OCI-LY1 (cell line): ENCODE data around the gene CD247.

Source experiments
- H2AFZ ChIP-seq: fragments of 200-600 bp; sonication (generic), shearing (Covaris generic); 2 replicates; pipeline ENCODE4 v1.6.0; 2014; ENCODE audit warnings: antibody characterized with exemption, mild to moderate bottlenecking, low read length
- H3F3A ChIP-seq: fragments of 200-600 bp; sonication (generic), shearing (Covaris generic); 2 replicates; pipeline ENCODE4 v1.6.0; 2014; ENCODE audit warnings: mild to moderate bottlenecking, antibody characterized with exemption, low read length, moderate library complexity; ENCODE audit not compliant: insufficient read depth
- H3K27ac ChIP-seq: fragments of 200-600 bp; sonication (generic); 2 replicates; pipeline ENCODE4 v1.5.1; 2014; ENCODE audit warnings: low read length, mixed run types, mild to moderate bottlenecking, low read depth; ENCODE audit not compliant: poor library complexity, severe bottlenecking
- H3K27me3 ChIP-seq: fragments of 200-600 bp; sonication (generic); 2 replicates; pipeline ENCODE4 v1.6.0; 2014; ENCODE audit warnings: antibody characterized with exemption, mild to moderate bottlenecking, low read length, moderate library complexity; ENCODE audit not compliant: insufficient read depth
- H3K36me3 ChIP-seq: fragments of 200-600 bp; sonication (generic); 2 replicates; pipeline ENCODE4 v1.6.1; 2014; ENCODE audit warnings: mild to moderate bottlenecking, antibody characterized with exemption, low read length, moderate library complexity, mixed read lengths; ENCODE audit not compliant: insufficient read depth
- H3K4me1 ChIP-seq: fragments of 200-600 bp; sonication (generic); 2 replicates; pipeline ENCODE4 v1.5.1; 2014; ENCODE audit warnings: mild to moderate bottlenecking, low read length, moderate library complexity; ENCODE audit not compliant: insufficient read depth, severe bottlenecking
- H3K4me2 ChIP-seq: fragments of 200-600 bp; sonication (generic), shearing (Covaris generic); 2 replicates; pipeline ENCODE4 v1.6.1; 2014; ENCODE audit warnings: low read length
- H3K4me3 ChIP-seq: fragments of 200-600 bp; sonication (generic); 2 replicates; pipeline ENCODE4 v1.5.1; 2014; ENCODE audit warnings: low read length, low read depth, mild to moderate bottlenecking, mixed read lengths; ENCODE audit not compliant: poor library complexity, severe bottlenecking
- H3K79me2 ChIP-seq: fragments of 200-600 bp; shearing (Covaris generic); 2 replicates; pipeline ENCODE4 v1.6.1; 2016; ENCODE audit warnings: mixed run types, low read length, mixed read lengths; ENCODE audit not compliant: insufficient read depth
- H3K9ac ChIP-seq: fragments of 200-600 bp; sonication (generic), shearing (Covaris generic); 2 replicates; pipeline ENCODE4 v1.6.1; 2014; ENCODE audit warnings: mild to moderate bottlenecking, low read length, mixed read lengths
- H3K9me2 ChIP-seq: fragments of 200-600 bp; sonication (generic), shearing (Covaris generic); 2 replicates; pipeline ENCODE4 v1.6.1; 2014; ENCODE audit warnings: low read depth, mild to moderate bottlenecking, low read length, mixed read lengths
- H3K9me3 ChIP-seq: fragments of 200-600 bp; shearing (Covaris generic); 2 replicates; pipeline ENCODE4 v1.6.1; 2014; ENCODE audit warnings: low read length, mixed read lengths
- H4K20me1 ChIP-seq: fragments of 200-600 bp; sonication (generic), shearing (Covaris generic); 2 replicates; pipeline ENCODE4 v1.6.0; 2016; ENCODE audit warnings: mild to moderate bottlenecking, low read length; ENCODE audit not compliant: insufficient read depth
- EZH2 ChIP-seq: fragments of 200-600 bp; sonication (generic), shearing (Covaris generic); IDR thresholded peaks from 2 replicates; pipeline ENCODE4 v1.8.0; 2017; ENCODE audit warnings: borderline replicate concordance, mixed run types, mild to moderate bottlenecking, antibody characterized with exemption, low read length, moderate library complexity, mixed read lengths
- TF ChIP-seq, protein P1 (sequence below): fragments of 200-600 bp; sonication (generic), shearing (Covaris generic); IDR thresholded peaks from 2 replicates; pipeline ENCODE4 v1.5.1; 2017; ENCODE audit warnings: mild to moderate bottlenecking, antibody characterized with exemption, low read length, moderate library complexity, mixed read lengths

CD247 gene

DNA sequence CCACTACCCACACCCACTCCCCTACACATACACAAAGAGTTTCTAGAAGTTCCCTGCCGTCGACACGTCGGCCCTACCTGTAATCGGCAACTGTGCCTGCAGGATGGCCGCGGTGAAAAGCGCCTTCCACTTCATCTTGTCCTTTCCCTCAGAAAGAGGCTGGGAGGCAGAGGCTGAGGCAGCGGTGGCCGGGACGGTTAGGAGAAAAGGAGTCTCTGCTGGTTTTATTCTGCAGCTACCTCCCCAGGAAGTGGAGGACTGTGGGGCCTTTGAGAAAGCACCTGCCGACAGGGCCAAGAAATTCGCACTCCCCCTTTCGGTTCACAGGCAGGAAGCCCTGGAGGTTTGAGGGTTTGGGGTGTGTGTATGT, at the start of gene CD247:
TSS of gene CD247 (minus strand) at position 199 of the 370 bp plus-strand sequence. CDS start at position 135, 64 bp downstream.
- Histone ChIP-seq H4K20me1 (no peaks in the 10 kb centered on the region), H3F3A (no peaks in the 10 kb centered on the region), H3K27me3 (no peaks in the 10 kb centered on the region), H3K36me3 (no peaks in the 10 kb centered on the region), H3K27ac (peak within 1 kb of the TSS; percentile 64), H3K9me3 (0 out of 2 replicates have a peak, but pooled peaks cover 7% of the 10 kb centered on the region), H3K9me2 (no peaks in the 10 kb centered on the region), H2AFZ (peak within 1 kb of the TSS; percentile 89), H3K4me3 (peak within 1 kb of the TSS; percentile 35), H3K4me1 (peaks cover 36% of the 10 kb centered on the region), H3K9ac (peak within 1 kb of the TSS; percentile 39), H3K4me2 (peak within 1 kb of the TSS; percentile 37), H3K79me2 (no peaks in the 10 kb centered on the region)
- TF ChIP-seq, protein P1, sequence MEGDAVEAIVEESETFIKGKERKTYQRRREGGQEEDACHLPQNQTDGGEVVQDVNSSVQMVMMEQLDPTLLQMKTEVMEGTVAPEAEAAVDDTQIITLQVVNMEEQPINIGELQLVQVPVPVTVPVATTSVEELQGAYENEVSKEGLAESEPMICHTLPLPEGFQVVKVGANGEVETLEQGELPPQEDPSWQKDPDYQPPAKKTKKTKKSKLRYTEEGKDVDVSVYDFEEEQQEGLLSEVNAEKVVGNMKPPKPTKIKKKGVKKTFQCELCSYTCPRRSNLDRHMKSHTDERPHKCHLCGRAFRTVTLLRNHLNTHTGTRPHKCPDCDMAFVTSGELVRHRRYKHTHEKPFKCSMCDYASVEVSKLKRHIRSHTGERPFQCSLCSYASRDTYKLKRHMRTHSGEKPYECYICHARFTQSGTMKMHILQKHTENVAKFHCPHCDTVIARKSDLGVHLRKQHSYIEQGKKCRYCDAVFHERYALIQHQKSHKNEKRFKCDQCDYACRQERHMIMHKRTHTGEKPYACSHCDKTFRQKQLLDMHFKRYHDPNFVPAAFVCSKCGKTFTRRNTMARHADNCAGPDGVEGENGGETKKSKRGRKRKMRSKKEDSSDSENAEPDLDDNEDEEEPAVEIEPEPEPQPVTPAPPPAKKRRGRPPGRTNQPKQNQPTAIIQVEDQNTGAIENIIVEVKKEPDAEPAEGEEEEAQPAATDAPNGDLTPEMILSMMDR, result no peak; the same call in 1 of the 2 replicates
- TF ChIP-seq EZH2, result no peak

DNA sequence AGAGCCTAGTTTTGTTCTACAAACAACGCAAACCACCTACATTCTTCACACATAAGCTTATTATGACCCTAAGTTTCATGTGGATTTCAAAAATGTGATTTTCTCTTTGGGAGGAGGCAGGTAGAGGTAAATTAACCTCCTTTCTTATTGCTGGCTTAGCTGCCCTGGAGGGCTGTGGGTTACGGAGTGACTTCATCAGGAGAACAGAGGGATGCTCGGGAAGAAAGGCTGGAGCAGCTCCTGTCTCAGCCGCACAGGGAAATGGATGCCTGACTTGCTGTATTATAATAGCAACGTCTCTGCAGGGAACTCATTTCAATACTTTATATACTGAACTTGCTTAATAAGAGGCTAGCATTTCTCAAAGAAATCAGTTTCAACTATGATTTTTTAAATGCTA, 49.3 kb upstream of the CD247 start:
- H4K20me1 ChIP-seq, result no peaks in the 10 kb centered on the region
- no peak overlapping the region for H3K27ac ChIP-seq
- TF ChIP-seq EZH2, result no peak
- TF ChIP-seq, protein P1, result no peak
- no peaks in the 10 kb centered on the region for H3K36me3 ChIP-seq
- H2AFZ ChIP-seq, result no peak overlapping the region
- H3K4me2 ChIP-seq, result no peak overlapping the region
- no peak overlapping the region for H3K9ac ChIP-seq
- no peaks in the 10 kb centered on the region for H3F3A ChIP-seq
- no peaks in the 10 kb centered on the region for H3K9me2 ChIP-seq
- peaks cover 2% of the 10 kb centered on the region; the same call in 1 of the 2 replicates for H3K9me3 ChIP-seq
- no peaks in the 10 kb centered on the region for H3K79me2 ChIP-seq
- no peaks in the 10 kb centered on the region for H3K27me3 ChIP-seq
- peaks cover 56% of the 10 kb centered on the region for H3K4me1 ChIP-seq
- no peak overlapping the region for H3K4me3 ChIP-seq

DNA sequence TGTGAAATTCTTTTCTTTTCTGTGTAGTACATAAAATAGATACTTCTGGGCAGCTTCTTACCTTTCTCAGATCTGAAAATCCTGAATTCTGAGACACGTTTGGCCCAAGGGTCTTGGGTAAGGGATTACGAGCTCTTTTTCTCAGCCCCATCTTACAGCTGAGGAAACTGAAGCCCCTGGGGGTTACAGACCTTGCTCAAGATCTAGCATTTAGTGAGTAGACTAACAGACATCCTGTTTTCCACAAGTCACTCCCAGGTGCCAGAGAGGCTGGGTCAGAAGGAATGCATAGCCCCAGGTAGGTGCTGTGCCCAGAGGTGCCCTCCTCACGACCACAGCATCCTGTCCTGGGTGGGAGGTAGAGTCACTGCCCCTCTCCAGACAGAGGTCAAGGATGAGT, 48.4 kb upstream of the CD247 start:
- Histone ChIP-seq H3K4me1 (peaks cover 56% of the 10 kb centered on the region), H4K20me1 (no peaks in the 10 kb centered on the region), H3K4me2 (no peak overlapping the region; the same call in 1 of the 2 replicates)

More for the DNA sequence above, 48.4 kb upstream of the CD247 start:
- Histone ChIP-seq H3K79me2 (no peaks in the 10 kb centered on the region), H3K27ac (peak overlapping the region; percentile 59), H3F3A (no peaks in the 10 kb centered on the region), H3K36me3 (no peaks in the 10 kb centered on the region), H3K27me3 (no peaks in the 10 kb centered on the region), H3K9me2 (no peaks in the 10 kb centered on the region), H3K9me3 (no peaks in the 10 kb centered on the region), H3K4me3 (no peak overlapping the region), H2AFZ (no peak overlapping the region), H3K9ac (no peak overlapping the region)
- TF ChIP-seq, protein P1, result no peak
- no peak for TF ChIP-seq EZH2
